ENCODE data around the gene LRIT3.

DNA sequence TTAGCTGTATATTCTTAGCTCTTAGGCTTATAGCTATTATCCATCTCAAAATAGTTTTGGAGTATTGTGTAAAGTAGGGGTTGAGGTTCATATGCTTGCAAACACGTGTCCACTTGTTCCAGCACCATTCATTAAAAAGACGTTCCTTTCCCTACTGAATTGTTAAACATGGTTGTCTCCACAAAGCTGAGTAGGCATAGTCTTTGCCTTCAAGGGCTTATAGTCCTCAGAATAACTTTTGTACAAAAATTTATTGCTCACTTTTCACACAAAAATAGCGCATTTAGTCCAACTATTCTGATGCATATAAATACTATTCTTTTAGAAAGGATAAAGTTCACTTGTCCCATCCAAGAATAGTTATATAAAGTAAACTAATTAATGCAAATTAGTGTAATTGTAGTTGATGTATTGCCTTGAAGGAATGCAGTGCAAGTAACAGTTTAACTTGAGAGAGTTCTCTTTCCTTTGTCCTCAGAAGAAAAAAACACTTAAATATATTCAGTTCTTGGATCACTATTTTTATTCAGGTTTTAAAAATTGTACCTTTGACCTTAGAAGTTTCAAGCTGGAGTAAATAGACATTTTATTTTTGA lies 14.1 kb downstream of the LRIT3 start:
- TF ChIP-seq SUZ12 (IDR thresholded peaks at IDR 0.05; ENCODE audit: extremely low read depth, insufficient read depth, insufficient read length) (no peak), YY1 (IDR thresholded peaks at IDR 0.05; ENCODE audit: insufficient read depth, insufficient read length) (no peak)
